GM18909 (cell line): ENCODE data around the gene AMN.
"Not testable (repeated sequence)": the region's sequence is repeated elsewhere in the genome, so short reads cannot be mapped to it uniquely, and the experiment has no call there.

Experiments used
- ATAC-seq: cut with Tn5 transposase; IDR thresholded peaks from one replicate; pipeline ENCODE4 v1.9.1; 2021; ENCODE audit warnings: mild to moderate bottlenecking; ENCODE audit not compliant: unreplicated experiment, poor library complexity

Gene AMN

DNA sequence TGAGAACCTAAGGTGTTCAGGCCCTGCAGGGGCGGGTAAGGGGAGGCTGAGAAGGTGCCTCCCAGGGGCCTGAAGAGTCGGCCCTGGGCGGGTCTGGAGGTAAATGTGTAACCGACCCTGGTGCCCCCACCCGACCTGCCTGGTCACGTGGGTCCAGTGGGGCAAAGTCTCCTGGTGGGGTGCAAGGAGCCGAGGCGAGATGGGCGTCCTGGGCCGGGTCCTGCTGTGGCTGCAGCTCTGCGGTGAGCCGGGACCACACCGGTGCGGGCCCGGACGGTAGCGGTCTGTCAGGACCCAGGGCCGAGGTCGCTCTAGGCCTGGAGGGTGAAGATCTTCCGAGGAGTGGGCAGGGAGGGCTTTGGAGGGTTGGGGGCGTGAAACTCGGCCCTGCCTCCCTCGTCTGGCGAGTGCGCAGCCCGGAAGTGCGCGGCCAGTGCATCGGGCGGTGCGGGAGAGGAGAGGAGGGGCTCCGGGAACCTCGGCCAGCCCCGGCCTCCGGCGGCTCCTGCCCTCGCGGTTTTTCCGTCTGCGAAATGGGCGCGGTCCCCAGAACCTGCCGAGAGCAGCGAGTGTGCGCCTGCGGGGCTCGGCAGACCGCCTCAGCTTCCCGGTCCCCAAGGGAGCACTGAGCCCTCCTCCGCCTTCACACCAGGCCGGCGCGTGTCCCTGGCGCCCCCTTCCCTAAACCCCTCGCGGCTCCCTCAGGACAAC lies at the start of gene AMN:
TSS of gene AMN (plus strand) at position 174 of the 711 bp plus-strand sequence. CDS start at position 200, 26 bp downstream.
- ATAC-seq, result no peak

- ATAC-seq, result no peak
Measured at GRCh38 chr14:102873131-102873530, 49.3 kb upstream of the AMN start.

- ATAC-seq, result no peak
Measured at GRCh38 chr14:102873546-102874061, 48.9 kb upstream of the AMN start.

DNA sequence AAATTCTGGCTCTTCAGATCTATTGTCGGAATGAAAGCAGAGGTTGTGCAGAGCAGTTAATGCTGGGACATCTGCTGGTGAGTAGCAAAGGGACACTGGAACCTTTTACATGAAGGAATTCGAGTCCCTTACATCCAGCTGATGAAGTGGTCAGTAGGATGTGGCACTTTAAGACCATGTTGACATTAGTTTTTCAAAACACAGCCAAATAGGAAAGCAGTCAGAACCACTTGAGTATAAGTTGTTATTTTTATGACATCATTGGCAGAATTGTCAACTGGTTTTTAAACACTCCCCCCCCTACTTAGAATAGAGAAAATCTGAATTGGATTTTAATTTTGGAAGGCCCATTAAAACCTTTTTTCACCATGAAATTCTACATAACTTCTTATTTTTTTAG lies 46.8 kb upstream of the AMN start:
- ATAC-seq, result no peak

DNA sequence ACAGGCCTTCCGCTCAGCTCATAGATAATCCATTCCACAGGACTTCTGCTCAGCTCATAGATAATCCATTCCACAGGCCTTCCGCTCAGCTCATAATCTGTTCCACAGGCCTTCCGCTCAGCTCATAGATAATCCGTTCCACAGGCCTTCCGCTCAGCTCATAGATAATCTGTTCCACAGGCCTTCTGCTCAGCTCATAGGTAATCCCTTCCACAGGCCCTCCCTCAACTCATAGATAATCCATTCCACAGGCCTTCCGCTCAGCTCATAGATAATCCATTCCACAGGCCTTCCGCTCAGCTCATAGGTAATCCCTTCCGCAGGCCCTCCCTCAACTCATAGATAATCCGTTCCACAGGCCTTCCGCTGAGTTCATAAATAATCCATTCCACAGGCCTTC lies 45.0 kb upstream of the AMN start:
- ATAC-seq, result not testable (repeated sequence)

DNA sequence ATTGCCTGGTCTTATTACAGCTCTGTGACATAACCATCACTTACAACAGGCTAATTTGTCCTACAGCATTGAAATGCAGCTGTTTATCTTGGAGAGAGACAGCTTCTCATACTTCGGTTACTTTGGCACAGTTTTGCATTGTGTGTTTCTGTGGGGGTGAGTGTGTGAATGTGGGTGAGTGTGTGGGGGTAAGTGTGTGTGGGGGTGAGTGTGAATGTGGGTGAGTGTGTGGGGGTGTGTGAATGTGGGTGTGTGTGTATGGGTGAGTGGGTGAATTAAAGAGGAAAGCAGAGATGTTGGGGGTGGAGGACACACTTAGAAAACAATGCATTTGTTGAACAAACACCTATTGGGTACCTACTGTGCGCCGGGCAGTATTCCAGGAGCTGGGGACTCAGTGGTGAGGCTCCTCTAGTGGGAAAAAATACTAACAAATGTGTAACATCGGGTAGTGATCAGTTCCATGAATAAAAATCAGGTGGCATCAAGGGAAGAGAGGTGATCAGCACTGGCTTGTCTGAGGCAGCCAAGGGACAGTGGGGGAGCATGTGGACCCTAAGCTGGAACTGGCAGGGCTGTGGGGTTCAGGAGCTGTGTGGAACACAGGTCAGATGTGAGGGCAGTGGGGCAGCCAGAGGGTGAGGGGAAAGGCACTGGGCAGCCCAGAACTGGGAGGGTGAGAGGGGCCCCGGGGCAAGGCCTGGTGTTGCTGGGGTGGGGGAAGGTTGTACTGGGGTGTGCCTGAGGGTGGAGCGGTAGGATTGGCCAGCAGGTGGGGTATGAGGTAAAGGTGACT lies 44.1 kb upstream of the AMN start:
- ATAC-seq, result no peak

GRCh38 chr14:102878970-102879460 lies 43.4 kb upstream of the AMN start:
- no peak for ATAC-seq

- ATAC-seq, result no peak
Measured at GRCh38 chr14:102882226-102882906, 40.1 kb upstream of the AMN start.

GRCh38 chr14:102883089-102883541 lies 39.3 kb upstream of the AMN start:
- ATAC-seq, result no peak

- ATAC-seq, result no peak
Measured at GRCh38 chr14:102883554-102883953, 38.9 kb upstream of the AMN start.

DNA sequence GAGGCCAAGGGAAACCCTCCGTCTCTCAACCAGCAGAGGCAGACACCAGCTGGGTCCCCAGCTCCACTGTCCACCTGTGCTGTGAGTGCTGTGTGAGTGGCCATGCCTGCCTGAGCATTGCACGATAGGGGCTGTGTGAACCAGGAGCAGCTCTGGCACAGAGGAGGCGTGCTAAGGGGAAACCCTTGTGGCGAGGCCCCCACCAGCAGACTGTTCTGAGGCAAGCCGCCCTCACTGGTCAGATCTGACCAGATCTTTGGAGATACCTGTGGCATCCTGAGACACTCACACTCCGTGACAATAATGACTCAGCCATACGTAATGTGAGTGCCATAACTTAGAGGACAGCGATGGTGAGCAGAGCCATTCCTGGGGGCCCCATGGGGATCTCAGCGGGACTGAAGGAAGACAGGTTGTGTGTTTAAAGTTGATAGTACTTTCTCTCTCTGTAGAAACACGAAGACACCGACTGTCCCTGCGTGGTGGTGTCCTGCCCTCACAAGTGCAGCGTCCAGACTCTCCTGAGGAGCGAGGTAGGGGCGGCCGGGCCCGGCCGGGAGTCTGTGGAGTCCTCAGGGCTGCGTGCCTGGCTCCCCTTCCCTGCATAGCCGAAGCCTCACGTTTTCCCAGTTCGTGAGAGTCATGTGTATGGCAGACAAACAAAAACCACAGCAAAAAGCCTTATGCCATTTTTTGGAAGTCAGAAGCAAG lies 36.6 kb upstream of the AMN start:
- ATAC-seq, result no peak

DNA sequence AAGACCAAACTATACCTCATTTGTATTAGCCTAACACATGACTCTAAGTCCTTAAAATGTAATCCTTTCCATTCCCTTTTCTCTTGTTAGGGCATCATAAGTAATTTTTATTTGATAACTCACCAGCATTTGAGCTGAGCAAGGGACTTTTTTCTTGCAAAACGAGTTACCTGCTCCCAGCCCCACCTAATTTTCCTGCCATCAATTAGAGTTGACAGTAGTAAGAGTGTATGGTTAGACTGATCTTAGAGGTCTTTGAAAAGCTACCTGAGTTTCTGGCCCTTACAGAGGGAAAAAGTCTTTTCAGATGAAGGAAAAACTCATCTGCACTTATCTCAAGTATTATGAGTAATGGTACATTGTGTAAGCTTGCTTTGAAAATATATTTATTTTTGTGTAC lies 33.7 kb upstream of the AMN start:
- no peak for ATAC-seq

DNA sequence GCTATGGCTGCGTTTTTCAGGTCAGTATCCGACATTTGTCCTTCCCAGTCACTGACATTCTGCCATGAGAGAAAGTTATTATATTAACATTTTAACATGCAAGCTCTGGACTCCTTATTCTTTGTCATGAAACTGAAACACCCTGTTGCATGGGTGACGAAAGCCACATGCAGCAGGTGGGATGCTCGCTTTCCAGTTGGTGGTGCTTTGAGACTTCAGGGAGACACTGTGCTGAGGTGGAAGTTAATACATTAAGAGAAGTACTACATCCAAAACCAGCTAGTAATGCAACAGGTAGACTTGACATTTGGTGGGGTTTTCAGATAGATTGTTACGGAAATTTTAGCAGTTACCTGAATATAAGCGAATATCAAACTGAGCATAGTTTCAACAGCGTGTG lies 32.8 kb upstream of the AMN start:
- no peak for ATAC-seq

GRCh38 chr14:102891111-102891510 lies 31.4 kb upstream of the AMN start:
- no peak for ATAC-seq

GRCh38 chr14:102891556-102891955 lies 30.9 kb upstream of the AMN start:
- no peak for ATAC-seq

DNA sequence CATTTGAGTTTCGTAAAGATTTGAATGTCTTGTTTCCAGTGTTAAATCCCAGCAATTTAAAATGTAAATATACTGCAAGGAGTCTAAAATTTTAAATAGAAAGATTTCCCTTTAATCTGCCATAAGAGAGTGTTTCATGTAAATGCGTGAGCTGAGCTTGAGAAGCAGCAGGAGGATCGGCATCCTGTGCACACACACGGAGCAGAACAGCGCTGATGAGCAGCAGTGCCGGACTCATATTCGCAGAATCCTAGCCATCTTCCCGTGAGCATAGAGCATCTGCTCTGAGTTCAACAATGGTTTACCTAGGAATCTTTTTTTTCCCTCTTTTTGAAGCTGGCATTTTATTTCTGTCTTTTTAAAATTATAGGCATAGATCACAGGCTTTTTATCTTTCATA lies 29.8 kb upstream of the AMN start:
- no peak for ATAC-seq

DNA sequence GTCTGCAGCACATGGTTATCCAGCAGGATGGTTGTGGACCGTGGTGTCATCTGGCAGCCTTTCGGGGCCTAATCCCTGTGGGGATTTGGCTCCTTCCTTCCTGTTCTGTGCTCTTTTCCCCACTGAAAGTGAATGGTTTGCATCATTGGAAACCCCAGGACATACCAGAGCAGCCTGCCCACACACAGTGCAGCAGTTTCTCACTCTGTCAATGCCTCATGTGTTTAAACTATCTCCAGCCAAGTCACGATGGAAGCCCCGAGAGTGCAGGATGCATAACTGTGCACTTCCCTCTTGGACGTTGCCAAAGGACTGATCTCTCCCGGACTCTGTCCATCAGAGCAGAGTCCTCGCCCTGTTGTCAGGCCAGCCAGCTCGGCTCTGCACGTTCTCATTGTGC lies 29.0 kb upstream of the AMN start:
- ATAC-seq, result no peak

DNA sequence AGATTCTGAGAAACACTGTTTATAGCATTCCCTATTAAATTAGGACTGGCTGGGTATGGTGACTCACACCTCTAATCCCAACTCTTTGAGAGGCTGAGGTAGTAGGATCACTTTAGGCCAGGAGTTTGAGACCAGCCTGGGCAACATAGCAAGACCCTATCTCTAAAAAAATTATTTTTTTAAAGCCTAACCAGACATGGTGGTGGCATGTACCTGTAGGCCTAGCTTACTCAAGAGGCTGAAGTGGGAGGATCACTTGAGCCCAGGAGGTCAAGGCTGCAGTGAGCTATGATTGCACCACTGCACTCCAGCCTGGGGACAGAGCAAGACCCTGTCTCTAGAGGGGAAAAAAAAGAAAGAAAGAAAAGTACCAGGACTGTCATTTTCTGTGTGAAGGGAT lies 25.7 kb upstream of the AMN start:
- ATAC-seq, result not testable (repeated sequence)

DNA sequence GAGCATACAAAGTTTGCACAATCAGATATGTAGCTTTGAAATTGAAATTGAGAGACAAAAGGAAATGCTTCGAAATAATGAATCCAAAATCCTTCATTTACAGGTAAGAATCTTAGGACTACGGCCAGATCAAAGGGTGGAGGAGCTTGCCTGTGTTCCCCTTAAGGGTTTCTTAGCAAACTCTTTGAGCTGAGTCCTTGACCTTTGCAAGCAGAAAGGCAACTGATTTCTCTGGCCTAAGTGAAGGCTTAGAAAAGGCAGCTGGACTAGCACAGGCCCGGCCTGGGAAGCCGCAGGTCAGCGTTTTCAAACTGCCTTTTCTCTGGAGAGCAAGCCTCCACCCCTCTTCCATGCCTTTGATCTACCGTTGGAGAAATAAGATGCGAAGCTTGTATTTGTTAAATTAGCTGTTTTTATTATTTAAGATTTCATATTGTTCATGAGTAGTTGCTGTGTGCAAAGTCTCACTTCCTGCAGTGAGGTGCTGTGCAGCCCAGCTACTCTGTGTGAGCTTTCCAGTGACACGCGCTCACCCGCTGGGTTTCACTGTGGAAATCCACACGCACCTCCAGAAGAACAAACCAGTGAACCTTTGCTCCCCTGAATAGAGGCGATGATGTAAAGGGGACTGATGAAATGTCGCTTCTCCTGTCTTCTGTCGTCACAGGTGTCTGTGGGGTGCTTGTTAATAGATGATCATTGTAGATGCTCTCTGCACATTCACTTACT lies 25.0 kb upstream of the AMN start:
- no peak for ATAC-seq
